Left lobe of liver (tissue), 2 donors: ENCODE data around the gene TRPV4. TPM values are rescaled to one million over a fixed set of nuclear protein-coding genes. Genes with fewer than 3 reads are reported as not detected.
"Not testable (repeated sequence)": the region's sequence is repeated elsewhere in the genome, so short reads cannot be mapped to it uniquely, and the experiment has no call there.

Experiments
- ATAC-seq: fragments of 200-7000 bp; cut with Tn5 transposase; one replicate; pipeline ENCODE4 v1.9.1; 2020; ENCODE audit warnings: mild to moderate bottlenecking, moderate library complexity
- DNase-seq: peaks from one replicate; pipeline ENCODE4 v3.0.0-alpha.2; 2020; ENCODE audit warnings: low spot score
- total RNA-seq: library from RNA; stranded (reverse); gene quantifications from one replicate; pipeline ENCODE4 v1.2.1, GENCODE V29; 2021
- donor health status: DM: no; HTN: no; CAD: no; lungs with moderate emphysema.
- donor health status: DM: no; HTN: yes; CAD: no.

The TRPV4 gene
- total RNA-seq: 6.7 TPM

DNA sequence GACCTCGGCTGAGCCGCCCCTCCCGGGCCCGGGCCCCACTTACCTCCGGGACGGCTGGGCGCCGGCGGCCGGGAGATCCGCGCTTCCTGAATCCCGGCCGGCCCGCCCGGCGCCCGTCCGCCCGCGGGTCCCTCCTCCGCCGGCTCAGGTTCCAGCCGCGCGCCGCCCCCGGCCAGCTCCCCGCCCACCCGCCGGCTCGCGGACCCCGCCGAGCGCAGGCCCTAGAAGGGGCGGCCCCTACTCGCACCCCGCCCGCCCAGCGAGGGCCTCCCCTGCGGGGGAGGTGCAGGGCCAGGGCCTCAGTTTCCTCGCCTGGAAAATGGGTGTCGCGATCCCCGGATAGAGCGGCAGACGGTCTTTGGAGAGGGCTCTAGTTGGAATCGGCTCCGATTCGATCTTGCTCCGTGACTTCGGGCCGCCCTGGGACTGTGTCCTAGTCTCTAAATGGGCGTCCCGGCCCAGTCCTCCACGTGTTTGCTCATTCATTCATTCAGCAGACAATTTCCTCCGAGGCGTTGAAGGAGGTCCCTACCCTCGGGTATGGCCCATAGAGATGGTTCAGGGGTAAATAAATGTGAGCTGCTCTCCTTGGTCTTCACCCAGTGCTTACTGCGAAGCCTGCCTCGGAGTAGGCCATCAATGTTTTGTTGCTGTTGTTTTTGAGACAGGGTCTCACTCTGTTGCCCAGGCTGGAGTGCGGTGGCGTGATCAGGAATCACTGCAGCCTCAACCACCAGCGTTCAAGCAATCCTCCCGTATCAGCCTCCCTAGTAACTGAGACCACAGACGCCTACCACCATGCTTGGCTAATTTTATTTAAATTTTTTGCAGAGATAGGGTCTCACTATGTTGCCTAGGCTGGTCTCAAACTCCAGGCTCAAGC is at the start of gene TRPV4:
TRPV4 (minus strand) TSS at position 92 of the 883 bp plus-strand sequence. CDS start 18,602 bp downstream, outside the sequence.
- ATAC-seq (peak; percentile 43), DNase-seq (no peak)

DNA sequence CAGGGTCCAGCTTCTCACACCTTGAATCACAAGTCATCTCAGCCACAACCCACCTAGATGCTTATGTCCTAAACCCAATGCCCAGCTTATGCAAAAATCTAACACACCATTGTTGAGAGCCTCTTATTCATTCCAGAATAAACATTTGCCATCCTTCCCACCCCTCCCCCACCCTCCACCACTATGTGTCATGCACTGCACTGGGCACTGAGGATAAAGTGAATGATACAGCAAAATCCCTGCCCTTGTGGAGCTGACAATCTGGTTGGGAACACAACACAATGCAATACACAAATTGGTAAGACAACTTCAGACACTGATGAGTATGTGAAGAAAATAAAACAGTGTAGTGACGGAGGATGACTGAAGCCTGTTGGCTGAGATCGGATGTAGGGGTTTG is 48.6 kb upstream of the TRPV4 start:
- no peak for ATAC-seq

DNA sequence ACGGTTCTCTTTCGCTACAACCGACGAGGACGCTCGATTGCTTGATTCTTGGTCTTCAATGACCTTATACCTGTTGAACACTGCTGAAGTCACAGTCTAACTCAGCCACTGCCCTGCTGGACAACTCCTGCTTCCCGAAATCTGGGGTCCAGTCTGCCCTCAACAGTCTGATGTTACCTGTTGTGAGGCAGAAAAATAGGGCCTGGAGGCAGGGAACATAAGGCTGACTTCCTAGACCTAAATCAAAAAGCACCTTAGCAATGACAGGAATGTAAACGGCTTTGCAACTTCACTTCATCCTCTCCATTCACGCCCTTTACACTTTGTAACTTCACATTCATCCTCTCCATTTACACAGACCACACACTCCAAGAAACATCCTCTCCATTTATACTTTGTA is 47.7 kb upstream of the TRPV4 start:
- no peak for DNase-seq
- peak; percentile 15 for ATAC-seq

More for the DNA sequence above, 48.6 kb upstream of the TRPV4 start:
- no peak for DNase-seq

DNA sequence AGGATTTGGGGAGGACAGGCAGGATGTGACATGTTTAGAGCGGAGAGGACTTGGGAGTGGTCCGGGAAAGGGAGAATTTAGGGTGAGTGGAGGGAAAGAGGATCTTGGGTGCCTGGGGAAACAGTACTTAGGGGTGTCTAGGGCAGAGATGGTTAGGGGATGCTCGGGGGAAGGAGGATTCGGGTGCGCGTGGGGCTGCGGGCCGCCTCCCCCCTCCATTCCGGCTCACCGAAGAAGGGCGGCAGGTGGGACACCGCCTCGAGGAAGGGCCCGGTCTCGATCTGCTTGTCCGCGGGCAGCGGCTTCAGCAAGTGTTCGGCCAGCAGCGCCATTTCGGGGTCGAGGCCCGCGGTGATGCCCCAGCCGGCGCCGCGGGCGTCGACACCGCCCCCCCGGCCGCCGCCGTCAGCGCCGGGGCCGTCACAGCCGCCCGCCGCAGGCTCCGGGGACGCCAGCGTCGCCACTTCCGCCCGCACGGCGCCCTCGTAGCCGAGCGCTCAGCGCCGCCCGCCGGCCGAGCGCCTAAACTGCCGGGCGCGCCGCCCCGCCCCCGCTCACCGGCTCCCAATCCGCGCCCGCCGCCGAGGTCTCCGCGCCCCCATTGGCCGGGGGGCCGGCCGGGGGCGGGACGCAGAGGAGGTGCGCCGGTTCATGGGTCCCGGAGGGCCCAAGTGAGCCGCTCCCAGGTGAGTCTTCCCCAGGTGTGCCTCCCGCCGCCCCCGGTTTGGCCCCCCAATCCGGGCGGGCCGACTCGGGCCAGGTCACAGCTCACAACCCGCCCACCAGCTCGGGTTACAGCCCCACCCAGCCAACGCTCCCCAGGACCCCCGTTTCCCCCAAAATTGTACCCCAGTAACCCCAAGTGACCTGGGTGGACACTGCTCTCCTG is 47.1 kb upstream of the TRPV4 start, which contains the start of gene GLTP:
GLTP (minus strand) TSS at position 499 of the 889 bp plus-strand sequence; CDS start at position 332, 167 bp downstream.
- DNase-seq (peak; percentile 89), ATAC-seq (peak; percentile 99)

DNA sequence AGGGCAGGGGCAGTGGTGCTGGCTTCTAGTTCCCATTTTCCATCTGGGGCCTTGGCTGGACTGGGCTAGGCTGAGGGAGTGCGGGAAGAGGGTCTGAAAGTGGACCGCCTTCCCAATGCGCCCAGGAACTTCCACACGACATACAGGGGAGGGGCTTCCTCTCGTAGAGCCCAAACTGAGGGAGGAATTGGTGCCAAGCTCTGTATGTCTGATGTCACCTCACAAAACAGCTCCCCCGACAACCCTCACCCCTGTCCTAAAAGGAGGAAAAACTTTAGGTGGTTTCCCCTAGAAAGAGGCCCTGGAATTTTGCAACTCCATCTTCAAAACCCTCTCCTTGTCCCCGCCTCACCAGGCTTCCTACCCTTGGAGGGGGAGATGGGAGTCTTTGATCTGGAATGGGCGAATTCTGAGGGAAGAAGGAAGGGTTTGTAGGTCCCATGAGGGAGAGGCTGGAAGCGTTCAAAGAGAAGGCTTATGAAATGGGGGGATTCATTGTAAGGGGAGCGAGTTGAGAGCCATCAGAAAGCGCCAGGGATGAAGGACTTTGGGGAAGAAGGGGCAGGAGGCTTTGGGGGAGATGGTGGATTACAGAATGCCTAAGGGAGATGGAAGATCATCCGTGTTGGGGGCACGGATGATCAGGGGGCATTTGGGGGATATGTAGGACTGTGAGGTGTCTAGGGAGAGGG is 46.3 kb upstream of the TRPV4 start:
- DNase-seq (no peak), ATAC-seq (no peak)

DNA sequence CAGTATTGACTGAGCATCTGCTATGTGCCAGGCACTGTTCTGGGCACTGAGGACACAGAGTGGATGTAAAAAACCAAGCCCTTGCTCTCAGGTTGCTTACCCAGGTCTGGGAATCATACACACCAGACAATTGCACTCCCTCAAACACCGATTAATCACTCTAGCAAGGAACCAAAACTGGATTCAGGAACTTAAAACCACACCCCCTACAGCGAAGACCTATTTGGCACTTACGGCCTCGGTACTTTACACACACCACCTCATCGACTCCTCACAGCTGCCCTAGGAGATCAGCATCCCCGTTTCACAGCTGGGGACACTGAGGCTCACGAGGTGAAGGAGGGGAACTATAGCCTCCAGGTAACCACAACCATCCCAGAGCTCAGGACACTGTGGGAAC is 45.6 kb upstream of the TRPV4 start:
- ATAC-seq (no peak), DNase-seq (no peak)

DNA sequence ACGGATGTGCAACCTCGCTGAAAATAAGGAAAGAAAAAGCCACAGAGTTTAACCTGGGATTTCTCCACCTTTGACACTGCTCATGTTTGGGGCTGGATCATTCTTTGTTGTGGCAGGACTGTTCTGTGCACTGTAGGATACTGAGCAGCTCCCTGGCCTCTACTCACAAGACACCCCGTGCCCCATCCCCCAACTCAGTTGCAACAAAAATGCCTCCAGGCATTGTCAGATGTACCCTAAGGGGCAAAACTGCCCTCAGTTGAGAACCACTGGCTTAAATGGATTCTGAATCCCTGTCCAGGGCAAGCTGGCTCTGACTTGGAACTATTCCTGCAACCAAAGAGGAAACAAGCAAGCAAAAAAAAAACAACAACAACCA is 45.0 kb upstream of the TRPV4 start:
- no peak for DNase-seq
- ATAC-seq: no peak

DNA sequence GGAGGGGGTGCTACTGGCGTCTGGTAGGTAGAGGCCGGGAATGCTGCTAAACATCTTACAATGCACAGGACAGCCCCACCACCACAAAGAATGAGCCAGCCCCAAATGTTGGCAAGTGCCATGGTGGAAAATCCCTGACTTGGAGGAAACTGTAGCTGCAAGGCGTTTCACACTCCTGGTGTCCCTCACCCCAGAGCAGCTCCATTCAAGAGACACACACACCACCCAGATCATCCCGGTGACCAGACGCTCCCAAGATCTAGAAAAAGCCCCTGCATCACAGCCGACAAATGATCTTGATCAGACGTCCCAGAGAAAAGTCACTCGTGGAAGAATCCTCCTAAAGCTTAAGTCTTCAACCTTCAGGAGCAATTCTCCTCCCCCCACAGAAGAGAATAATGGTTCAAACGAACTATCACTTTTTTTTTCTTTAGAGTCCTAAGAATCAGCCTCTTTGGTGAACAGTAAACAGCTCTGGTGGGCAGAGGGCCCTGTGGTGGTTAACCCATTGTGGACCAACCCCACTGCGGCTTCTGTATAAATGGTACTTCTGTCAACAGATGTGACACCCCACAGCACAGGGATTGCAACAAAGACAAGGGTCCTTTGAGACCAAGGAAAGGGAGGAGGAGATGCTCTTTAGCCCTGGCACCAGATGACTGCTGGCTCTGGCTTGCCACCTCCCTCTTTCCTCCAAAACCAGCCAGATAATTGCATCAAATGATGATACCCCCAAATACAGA is 44.5 kb upstream of the TRPV4 start:
- DNase-seq (no peak), ATAC-seq (no peak)

DNA sequence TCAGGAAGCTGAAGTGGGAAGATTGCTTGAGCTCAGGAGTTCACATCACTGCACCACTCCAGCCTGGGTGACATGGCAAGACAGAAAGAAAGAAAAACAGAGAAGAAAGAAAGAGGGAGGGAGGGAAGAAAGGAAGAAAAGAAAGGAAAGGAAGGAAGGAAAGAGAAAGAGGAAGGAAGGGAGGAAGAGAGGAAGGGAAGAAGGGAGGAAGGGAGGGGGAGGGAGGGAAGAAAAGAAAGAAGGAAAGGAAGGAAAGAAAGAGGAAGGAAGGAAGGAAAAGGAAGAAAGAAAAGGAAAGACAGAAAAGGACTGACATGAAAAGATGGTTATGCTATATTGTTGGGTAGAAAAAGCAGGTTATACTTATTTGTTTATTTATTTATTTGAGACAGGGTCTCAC is 43.2 kb upstream of the TRPV4 start:
- DNase-seq (no peak), ATAC-seq (no peak)

DNA sequence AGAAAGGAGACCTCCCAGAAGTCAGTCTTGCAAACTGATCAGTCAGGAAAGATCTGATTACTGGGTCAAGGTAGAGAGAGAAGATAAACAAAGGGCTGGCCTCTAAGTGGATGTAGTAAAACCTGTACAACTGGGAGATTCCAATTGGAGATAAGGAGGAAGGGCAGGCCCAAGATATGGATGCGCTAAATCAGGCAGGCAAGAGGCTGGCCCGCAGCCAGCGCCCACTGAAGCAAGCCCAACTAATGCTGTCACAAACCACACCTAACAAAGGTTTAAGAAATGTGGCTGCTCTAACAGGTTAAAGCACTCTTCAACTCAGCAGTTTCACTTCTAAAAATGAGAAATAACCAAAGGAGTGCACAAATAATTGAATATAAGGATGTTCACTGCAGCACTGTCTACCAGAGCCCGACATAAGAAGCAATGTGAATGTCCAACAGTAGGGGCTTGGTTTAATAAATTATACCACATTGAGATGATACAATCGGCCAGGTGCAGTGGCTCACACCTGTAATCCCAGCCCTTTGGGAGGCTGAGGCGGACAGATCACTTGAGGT is 42.5 kb upstream of the TRPV4 start:
- DNase-seq: no peak
- no peak for ATAC-seq

DNA sequence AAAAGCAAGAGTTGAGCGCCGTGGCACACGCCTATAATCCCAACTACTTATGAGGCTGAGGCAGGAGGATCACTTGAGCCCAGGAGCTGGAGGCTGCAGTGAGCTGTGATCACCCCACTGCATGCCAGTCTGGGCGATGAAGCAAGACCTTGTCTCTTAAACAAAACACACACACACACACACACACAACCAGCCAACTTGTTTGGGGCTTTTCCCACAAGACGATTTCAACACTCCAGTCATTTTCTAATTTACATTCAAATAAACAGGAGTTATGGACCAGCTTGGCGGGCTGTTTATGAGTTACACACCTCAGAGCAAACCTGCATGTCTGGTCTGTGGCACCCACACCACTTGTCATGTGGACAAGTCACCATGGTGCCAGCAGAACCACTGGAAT is 40.5 kb upstream of the TRPV4 start:
- ATAC-seq (peak; percentile 36), DNase-seq (no peak)

DNA sequence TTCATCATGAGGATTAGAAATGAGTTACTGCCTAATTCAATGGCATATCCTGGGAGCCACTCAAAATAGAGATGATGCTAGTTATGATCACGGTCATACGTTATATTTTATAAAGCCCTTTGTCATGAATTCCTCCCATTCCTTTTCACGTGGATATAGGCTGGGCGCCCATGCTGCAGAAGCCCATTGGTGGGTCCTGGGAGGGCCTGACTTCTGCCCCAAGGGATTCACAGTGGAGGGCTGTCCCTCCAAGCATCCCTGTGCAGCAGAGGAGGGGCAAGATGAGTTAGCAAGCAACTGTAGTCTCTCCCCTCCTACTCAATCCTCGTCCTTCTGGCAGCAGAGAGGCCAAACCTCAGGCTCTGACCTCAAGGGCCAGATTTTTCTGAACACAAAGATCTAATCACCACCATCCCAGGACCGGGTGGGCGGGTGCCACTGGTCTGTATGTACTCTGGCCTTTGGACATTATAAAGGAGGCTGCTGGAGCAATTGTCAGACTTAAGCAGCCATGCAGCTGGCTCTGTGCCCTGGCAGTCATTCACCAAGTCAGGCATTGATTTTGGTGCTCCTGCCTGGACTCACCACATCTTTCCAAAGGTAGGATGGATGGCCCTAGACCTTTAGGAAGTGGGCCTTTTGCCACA is 38.6 kb upstream of the TRPV4 start:
- peak; percentile 49 for ATAC-seq
- DNase-seq: no peak

DNA sequence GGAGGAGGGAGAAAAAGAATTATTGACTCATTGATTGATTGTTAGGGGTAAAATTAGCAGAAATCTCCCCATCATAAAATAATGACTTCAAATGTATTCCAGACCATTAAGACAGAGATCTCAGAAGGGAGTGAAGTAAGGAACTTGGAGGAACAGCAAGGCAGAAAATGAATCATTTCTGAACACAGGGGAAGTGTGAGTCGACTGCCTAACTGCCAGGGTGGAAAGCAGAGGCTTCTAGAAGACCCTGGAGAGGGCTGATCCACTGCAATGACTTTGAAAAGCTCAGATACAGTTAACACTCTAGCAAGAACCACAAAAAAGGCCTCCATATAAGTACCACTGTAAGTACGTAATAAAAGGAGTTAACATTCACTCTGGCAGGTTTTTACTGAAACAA is 37.5 kb upstream of the TRPV4 start:
- ATAC-seq (no peak), DNase-seq (no peak)

DNA sequence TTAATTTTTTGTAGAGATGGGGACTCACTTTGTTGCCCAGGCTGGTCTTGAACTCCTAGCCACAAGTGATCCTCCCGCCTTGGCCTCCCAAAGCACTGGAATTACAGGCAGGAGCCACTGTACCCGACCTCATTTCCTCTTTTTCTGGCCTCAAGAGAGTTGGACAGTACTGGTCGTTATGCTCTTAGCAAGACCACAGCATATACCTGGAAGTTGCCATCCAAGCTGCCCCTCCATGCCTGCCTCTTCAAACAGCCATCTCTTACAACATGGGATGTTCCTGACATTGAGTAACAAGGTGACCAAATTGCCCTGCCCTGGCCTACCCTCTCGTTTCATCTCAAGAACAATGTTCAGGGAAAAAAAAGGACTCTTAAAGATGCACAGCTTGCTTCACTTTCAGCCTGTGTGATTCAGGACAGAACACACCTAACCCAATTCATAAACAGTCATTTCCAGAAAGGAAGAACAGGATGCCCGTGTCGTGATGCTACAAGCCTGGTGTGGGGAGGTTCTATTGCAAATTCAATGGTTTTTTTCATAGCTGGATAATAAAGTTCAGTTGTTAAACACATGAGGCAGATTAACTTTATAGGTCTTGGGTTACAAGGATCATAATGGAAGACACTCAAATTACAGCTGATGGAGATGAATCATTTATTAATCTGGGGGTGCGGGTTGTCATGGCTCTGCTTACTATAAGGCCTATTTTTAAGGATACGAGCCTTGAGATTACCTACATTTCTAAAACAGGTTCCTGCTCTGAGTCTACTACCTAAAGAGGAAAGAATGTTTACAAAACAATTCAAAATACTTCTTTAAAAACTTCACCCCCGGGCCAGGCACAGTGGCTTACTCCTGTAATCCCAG is 35.2 kb upstream of the TRPV4 start:
- DNase-seq (no peak), ATAC-seq (no peak)

DNA sequence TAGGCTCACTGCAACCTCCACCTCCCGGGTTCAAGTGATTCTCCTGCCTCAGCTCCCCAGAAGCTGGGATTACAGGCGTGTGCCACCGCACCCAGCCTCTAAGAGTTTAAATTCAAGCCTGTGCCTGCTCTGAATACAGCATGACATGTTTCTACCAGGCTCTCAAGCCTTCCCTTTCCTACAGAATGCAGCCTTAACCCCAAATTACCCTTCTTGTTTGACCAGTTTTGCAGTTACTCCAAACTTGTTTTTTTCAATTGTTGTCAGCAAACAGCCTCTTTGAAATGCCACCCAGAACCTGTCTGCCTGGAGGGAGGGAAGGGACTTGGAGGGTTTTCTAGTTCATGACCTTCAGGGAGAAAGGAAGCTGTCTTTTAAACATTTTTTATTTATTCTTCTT is 31.7 kb upstream of the TRPV4 start:
- DNase-seq (no peak), ATAC-seq (no peak)

DNA sequence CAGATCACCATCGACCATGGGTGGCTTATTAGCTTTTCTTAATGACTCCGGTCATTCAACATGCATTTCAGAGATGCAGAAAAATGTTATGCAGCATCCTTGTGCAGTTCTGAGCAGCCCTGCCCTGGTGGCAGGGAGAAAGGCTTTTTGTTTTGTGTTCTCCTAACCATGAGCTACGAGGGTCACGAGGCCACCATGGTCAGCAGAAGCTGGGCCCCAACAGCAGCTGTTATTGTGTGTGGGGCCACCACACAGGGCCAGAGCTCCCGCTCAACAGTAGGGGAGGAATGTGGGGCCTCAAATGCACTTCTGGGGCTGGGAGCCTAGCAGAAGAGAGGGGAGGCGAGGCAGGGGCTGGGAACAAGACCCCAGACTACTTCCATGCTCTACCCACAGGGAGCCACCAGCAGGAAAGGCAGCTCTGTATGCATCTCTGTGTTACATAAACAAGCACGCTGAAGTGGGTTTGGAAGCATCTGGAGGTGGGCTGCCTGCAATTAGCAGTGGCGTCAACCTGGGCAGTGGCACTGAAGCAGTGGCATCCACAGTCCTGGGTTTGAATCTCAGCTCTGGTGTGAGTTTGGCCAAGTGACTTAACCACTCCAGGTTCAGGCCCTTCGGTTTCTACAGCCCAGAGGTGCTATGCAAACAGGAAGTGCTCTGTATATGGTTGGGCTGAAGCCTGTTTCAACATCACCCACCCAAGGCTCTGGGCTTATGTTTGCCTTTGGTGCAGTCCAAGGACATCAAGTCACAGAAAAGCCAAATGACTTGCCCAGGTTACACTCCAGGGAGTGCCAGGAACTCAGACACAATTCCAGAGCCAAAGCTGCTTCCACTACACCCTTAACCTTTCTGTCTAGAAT is 30.9 kb upstream of the TRPV4 start:
- DNase-seq (peak; percentile 82), ATAC-seq (peak; percentile 87)

DNA sequence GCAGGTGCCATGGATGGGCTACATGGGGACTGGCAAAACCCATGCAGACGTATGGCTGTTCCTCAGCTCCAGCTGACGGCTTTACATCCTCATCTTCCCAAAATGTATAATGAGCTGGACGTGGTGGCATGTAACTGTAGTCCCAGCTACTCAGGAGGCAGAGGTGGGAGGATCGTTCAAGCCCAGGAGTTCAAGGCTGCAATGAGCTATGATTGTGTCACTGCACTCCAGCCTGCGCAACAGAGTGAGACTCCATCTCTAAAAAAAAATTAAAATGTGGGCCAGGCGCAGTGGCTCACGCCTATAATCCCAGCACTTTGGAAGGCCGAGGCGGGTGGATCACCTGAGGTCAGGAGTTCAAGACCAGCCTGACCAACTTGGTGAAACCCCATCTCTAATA is 29.3 kb upstream of the TRPV4 start:
- DNase-seq: not testable (repeated sequence)
- ATAC-seq: peak; percentile 3
